Epithelial cell of esophagus (primary cell): Measurements from ENCODE around the gene CTDNEP1.

ENCODE experiments used
- DNase-seq: peaks from one replicate; pipeline ENCODE4 v3.0.0; 2010; ENCODE audit warnings: low read depth
- H3K4me3 ChIP-seq: 2 replicates; pipeline ENCODE4 v1.5.1; 2011; ENCODE audit warnings: mild to moderate bottlenecking, low read length, control low read depth
- TF ChIP-seq, protein P1 (sequence below): IDR thresholded peaks from 2 replicates; pipeline ENCODE4 v1.5.1; 2011; ENCODE audit warnings: low read depth, mild to moderate bottlenecking, low read length, control low read depth, inconsistent platforms; ENCODE audit not compliant: insufficient read depth; ENCODE audit errors: missing control alignments

Gene CTDNEP1

DNA sequence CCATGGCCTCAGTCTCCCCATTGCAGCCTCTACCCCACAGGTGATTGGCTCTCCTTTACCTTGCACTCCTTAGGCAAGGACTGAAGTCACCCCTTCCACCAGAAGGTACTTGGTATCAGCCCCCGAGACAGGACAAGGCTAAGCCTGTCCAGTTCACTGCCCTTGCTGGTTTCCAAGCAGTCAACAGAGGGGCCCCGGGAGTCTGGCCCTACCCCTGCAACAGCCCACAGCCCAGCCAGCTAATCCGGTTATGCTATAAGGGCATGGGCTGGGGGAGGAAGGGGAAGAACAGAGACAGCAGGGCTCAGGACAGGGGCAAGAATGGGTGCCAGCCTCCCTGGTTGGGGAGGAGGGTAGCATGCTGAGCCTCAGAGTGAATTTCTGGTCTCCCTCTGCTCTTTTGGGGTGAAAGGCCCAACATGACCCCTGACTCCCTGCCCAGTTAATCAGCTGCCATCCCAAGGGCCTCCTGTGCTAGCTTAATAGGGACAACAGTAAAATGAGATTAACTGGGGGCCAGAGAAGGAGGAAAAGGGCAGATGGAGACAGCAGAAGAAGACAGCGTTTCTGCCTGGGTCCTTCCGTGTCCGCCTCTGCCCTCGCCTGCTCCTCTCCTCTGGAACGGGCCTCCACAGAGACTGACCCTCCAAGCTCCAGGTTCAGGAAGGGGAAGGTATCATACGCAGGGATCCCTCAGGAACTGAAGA, 42.6 kb downstream of the CTDNEP1 start:
- DNase-seq: no peak
- TF ChIP-seq, protein P1, sequence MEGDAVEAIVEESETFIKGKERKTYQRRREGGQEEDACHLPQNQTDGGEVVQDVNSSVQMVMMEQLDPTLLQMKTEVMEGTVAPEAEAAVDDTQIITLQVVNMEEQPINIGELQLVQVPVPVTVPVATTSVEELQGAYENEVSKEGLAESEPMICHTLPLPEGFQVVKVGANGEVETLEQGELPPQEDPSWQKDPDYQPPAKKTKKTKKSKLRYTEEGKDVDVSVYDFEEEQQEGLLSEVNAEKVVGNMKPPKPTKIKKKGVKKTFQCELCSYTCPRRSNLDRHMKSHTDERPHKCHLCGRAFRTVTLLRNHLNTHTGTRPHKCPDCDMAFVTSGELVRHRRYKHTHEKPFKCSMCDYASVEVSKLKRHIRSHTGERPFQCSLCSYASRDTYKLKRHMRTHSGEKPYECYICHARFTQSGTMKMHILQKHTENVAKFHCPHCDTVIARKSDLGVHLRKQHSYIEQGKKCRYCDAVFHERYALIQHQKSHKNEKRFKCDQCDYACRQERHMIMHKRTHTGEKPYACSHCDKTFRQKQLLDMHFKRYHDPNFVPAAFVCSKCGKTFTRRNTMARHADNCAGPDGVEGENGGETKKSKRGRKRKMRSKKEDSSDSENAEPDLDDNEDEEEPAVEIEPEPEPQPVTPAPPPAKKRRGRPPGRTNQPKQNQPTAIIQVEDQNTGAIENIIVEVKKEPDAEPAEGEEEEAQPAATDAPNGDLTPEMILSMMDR: no peak
- no peak overlapping the region for H3K4me3 ChIP-seq

DNA sequence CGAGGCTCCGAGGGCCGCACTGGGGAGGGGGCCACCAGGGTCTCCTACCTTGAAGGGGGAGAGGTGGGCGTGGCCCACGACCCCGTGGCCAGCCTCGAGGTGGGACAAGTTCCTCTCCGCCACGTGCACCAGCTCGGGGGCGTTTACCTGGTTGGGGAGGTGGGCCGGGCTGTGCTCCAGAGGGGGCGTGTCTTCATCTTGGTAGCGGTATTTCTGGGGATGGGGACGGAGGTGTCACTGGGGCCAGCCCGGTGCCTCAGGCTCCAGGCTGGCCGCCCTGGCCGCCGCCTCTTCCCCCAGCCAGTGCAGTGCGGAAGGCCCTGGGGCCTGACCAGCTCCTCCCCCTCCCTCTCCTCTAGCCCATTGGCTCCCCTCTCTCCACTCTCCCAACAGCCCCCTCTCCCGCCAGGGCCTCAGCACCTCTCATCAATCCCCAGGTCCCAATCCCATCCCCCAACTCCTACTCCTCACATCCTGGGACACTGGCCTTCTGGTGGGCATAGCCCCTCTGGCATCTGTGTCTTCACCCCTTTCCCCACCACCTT, 43.4 kb downstream of the CTDNEP1 start:
- DNase-seq: no peak
- H3K4me3 ChIP-seq: no peak overlapping the region
- TF ChIP-seq, protein P1: no peak

DNA sequence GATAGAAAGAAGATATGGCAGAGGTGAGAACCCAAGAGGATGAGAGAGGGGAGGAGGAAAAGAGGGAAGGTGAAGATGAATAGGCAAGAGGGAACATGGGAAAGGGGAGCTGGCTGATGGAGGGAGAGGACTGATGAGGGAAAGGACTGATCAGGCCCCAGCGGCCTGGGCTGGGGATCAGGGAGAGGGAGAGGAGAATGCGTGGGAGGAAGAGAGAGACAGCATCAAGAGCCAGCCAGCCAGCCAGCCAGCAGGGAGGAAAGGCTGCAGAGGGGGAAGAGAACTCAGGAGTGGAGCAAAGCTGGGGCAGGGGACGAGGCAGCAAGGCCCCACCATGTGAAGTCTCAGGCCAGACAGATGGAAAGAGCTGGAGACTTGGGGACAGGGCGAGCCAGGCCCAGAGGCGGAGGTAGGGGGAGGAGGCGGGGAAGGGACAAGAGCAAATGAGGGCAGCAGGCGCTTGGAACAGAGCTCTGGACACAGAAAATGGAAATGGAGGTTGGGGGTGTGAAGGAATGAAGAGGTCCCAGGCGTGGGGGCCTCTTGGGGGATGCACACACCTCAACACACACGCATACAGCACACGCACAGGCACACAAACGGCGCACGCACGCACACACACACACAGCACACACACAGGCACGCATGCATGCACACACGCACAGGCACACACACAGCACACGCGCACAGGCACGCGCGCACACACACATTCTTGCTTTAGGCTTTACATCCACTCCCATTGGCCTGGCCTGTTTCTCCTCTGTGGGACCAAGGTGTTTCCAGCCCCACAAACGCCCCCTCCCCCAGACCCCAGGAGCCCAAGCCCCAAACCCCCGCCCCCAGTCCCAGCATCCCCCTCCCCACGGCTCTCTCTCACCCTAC, 44.2 kb downstream of the CTDNEP1 start:
- DNase-seq: no peak
- TF ChIP-seq, protein P1: no peak
- H3K4me3 ChIP-seq: no peak overlapping the region

DNA sequence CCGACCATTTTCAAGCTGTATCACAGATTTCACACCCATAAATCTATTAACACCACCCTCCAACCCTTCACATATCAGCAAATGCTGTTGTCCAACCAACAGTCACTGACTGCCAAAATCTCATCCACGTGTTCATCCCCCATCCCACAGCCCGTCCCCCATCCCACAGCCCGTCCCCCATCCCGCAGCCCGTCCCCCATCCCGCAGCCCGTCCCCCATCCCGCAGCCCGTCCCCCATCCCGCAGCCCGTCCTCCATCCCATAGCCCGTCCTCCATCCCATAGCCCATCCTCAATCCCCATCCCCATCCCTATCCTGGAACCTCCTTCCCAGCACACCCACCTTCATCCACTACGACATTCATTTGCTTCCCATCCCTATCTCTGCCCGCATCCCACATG, 46.0 kb downstream of the CTDNEP1 start:
- no peak for DNase-seq
- H3K4me3 ChIP-seq: peak overlapping the region; percentile 45
- TF ChIP-seq, protein P1: no peak

DNA sequence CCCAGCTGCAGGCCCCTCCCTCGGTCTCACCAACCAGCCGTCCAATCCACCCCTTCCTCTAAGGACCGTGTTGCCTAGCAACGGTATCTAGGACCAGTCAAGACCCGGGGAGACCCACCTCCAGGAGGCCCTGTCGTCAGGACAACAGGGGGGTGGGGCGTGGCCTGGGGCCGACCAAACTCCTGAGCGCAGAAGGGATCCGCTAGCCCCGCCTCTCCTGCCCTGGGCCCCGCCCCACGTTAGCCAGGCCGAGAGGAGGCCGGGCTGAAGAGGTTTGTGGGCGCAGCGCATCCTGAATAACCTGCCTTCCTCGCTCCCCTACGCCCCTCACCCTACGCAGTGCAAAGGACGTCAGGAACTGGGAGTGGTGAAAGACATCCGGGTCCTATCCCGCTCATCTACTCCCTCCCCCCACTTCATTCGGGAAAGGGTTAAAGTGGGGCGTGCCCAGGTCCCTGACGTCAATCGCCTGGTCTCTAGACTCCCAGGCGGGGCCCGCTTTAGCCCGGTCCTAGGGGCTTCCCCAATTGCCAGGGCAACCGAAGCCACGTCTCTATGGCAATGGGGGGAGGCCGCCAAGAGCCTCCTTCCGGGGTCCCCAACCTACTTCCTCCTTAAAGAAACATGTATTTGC, 46.6 kb downstream of the CTDNEP1 start:
- H3K4me3 ChIP-seq: peak overlapping the region; percentile 45
- peak; percentile 62 for DNase-seq
- TF ChIP-seq, protein P1: no peak

DNA sequence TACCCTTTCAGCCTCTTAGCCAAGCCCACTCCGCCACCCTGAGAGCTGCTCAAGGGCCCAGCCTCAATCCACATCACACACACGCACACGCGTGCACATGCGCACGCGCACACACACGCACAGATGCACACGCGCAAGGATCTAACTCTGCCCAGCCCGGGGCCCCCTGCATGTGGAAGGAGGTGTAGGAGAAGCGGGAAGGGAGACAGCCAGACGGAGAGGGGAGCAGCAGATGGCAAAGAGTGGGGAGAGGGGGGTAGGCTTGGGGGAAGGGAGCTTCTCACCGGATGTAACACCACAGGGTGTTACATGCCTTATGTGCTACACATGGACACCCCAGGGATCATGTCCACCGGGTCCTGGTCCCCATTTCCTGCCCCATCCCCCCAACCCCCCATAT, 47.2 kb downstream of the CTDNEP1 start:
- no peak overlapping the region for H3K4me3 ChIP-seq
- TF ChIP-seq, protein P1: no peak
- DNase-seq: no peak
